GM12872 (cell line): ENCODE data around the gene FHOD3.

Source experiments
- CTCF ChIP-seq: IDR thresholded peaks from 3 replicates; pipeline ENCODE4 v1.5.1; 2011; ENCODE audit warnings: low read depth, mild to moderate bottlenecking, low read length, moderate library complexity; ENCODE audit not compliant: insufficient read depth

The FHOD3 gene

GRCh38 chr18:36531636-36532035, 234.1 kb downstream of the FHOD3 start:
- TF ChIP-seq CTCF = no peak

- no peak for TF ChIP-seq CTCF
Observed at GRCh38 chr18:36532394-36532793, 234.9 kb downstream of the FHOD3 start.

- TF ChIP-seq CTCF = no peak
Observed at GRCh38 chr18:36532815-36533214, 235.3 kb downstream of the FHOD3 start.

- no peak for TF ChIP-seq CTCF
Observed at GRCh38 chr18:36533446-36534153, 236.1 kb downstream of the FHOD3 start.

GRCh38 chr18:36534154-36534688, 236.7 kb downstream of the FHOD3 start:
- no peak for TF ChIP-seq CTCF

GRCh38 chr18:36535202-36535935, 237.9 kb downstream of the FHOD3 start:
- TF ChIP-seq CTCF = no peak

- no peak for TF ChIP-seq CTCF
Observed at GRCh38 chr18:36536426-36536825, 238.9 kb downstream of the FHOD3 start.
